HG03558 (cell line): ENCODE measurements around the gene AMPH.
"Not testable (repeated sequence)": the region's sequence is repeated elsewhere in the genome, so short reads cannot be mapped to it uniquely, and the experiment has no call there.

Experiments used
- ATAC-seq: cut with Tn5 transposase; IDR thresholded peaks from one replicate; pipeline ENCODE4 v1.9.1; 2021; ENCODE audit warnings: moderate number of reproducible peaks; ENCODE audit not compliant: unreplicated experiment; ENCODE audit errors: extremely low read depth

AMPH gene

DNA sequence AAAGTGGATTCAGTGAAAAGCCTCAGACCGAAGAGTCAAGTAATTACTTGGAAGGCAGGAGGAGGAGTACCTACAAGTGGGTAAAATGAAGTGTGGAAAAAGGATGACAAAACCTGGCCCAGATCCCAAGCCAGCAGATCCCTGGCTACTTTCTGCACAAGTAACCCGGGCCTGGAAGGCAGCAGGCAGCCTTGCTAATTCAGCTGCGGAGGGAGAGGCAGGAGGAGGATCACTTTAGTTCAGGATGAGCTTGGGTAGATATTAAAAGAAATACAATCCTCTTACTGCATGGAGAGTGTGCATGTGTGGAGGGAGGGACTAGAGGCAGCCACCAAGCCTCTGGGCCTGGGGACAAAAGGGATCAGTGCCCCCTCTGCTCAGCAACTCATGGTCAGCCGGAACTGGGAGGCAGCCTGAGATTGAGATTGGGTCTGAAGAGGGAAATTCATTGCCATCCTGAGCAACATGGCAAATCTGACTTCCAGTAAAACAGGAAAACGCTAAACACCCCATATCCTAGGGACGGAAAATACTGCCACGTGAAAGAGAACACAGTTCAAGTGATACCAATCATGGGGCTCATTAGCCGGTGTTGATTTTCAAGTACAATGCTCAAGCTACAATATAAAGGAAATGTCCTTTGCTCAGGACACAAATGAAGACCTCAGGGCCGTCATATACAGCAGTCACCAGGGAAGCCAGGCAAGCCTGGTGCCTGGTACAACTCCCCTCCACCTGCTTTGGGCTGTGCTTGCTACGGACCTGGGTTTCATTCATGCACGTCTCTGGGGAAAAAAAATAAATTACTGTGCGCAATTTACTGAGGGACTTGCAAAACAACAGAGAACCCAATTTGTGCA is 1.3 kb downstream of the AMPH start:
- ATAC-seq = no peak

DNA sequence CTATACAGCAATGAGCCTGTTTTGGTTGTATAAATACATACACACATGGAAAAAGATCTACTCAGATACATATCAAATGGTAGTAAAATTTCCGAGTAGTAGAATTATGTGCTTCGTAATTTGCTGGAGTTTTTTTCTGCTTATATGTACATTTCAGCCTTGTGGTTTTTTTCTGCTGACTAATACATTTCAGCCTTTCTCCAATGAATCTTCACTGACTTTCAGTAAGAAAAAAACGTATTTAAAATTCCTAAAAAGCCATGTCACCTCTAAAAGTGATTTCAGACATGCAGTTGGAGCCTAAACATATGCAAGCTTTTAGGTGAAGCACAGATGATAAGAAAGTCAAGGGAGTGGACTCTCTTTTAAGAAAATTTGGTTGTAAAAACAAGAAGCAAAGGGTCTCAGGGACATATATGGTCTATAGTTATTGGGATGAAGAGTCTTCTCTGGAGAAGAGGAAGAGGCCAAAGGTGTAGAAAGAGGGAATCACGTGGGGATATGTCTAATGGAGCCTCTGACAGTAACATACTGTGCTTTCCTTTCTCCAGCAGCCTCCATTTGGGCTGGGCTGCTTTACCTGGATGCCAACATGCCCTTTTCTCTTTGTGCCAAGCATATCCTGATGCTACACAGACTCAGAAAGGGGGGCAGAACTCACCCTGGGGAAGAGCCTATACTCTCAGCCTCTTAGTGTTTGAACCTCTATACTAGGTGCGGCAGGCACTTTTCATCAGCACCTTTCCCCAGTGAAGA is 2.4 kb downstream of the AMPH start:
- no peak for ATAC-seq

DNA sequence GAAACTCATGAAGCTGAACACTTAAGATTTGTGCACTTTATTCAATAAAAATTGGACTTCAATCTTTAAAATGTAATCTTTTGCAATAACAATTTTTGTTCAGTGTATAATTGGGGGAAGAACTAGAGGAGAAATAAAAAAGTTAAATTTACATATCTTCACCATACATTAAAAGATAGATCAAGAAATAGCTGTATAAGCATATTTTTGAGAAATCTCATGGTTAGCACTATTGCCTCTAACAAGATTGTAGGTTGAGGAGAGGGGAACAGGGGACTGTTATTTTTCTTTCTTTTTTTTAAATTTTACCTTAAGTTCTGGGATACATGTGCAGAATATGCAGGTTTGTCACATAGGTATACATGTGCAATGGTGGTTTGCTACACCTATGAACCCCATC is 5.3 kb downstream of the AMPH start:
- no peak for ATAC-seq

DNA sequence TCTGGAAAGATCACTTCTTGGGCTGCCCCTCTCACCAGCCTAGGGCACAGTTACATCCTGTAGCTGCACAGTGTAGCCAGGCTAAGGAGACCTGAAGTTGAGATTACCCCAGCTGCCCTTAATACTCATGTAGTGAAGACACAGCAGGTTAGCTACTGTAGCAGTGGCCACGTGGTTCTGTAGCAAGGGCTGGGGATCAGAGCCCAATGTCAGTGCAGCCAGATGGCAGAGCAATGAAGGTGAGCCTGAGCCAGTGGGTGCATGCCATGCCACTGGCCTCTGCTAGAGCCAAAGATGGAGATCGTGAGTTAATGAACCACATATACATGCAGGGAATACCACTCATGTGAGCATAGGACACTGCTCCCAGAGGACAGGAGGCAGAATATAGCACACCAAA is 15.5 kb downstream of the AMPH start:
- ATAC-seq = no peak

DNA sequence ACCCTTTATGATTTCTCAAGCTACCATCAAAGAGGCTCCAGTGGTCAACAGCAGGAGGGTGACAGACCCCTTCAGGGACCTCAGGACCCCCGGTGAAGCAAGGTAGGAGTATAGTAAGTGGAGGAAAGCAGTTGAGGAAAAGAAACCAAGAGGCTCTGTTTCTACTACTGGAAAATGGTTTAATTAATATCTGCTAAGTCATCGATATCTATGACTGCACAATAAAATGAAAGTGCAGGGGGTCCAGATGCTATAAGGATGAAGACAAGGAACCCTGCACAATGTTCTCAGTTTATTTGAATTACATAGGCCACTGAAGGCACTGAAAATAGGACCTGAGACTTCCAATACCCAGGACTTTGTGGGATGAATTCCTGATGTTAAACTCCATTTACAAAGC is 23.7 kb downstream of the AMPH start:
- no peak for ATAC-seq

DNA sequence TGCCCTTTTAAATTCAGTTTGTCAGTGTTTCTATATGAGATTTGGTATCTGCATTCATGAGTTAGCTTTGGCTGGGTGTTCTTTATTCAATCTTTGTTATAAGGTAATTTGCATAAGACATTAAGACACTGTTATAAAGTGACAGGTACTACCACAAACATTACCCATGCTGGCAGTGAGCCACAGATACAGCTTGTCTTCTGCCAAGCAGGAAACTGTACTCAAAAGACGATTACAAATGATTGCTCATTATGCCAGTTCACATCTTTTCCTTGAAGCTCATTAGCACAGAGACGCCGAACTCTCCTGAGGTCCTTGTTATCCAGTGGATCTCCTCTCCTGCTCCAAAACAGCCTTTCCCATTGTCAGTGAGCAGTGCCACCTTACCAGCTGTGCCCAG is 30.4 kb downstream of the AMPH start:
- no peak for ATAC-seq

DNA sequence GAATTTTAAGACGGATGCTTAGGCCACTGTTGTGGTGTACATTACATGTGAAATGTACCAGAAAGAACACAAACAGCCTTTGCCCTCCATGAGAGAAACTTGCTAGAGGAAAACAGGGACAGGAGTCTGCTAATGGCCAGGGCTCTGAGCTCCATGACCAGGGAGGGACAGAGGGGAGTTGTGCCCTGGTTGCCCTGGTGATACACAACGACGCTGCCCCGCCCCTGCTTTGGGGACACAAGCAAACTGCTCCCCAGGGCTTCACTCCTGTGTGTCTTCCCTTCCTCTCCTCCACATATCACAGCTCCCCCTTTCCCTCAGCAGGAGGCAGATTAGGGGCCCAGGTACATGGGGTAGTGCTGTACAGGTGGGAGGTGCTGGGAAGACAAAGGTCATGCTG is 36.2 kb downstream of the AMPH start:
- ATAC-seq = no peak

DNA sequence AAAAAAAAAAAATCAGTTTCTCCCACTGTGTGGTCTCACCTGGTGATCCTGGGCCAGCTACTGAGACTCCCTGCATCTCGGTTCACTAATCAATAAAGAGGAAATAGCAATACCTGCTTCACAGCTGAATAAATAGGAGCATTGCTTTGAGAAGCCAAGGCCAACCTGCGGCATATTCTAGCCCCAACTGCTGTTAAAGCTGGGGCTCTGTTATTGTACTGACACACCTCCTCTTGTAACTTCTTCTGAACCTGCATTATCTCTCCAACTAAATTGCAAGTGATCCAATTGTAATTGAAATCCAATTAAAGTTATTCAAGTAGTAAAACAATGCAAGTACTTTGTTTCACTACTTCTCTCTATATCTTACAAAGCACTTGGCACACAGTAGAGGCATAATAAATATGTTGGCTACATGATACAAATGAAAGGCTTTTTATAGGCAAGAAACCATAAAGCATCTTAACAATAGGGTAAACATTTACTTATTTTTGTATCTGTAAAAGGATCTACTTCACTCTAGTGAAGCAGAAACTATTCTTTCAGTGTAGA is 38.4 kb downstream of the AMPH start:
- ATAC-seq = no peak

DNA sequence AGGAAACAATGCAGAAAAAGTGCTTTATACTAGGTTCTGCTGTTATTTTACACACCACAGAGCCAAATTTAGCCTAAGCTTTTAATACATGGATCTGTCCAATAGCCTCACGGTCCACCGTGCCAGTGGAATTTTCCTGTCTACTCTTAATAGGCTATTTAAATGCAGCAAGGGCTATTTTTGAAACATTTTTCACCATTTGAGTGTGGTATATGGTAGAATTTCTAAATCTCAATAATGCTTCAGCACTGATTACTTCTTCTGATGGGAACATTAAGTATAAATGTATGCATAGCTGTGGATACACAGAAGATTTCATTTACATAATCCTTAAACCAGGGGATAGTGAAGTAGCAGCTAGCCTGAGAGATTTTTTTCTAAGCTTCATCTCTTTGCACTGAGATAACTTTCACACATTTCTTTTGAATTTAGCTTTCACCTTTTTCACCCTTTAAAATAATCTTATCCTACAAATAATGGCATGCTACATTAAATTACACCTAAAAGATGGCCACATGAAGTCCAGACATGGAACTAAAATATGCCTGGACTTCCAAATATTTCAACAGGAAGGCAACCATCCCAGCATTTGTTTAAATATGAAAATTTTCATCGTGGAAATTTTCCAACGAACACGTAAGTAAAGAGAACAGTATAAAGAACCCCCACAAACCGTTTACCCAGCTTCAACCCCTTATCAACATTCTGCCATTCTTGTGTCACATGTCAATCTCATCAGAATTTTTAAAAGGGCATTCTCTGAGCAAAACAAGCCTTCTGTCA is 45.4 kb downstream of the AMPH start:
- ATAC-seq = no peak

DNA sequence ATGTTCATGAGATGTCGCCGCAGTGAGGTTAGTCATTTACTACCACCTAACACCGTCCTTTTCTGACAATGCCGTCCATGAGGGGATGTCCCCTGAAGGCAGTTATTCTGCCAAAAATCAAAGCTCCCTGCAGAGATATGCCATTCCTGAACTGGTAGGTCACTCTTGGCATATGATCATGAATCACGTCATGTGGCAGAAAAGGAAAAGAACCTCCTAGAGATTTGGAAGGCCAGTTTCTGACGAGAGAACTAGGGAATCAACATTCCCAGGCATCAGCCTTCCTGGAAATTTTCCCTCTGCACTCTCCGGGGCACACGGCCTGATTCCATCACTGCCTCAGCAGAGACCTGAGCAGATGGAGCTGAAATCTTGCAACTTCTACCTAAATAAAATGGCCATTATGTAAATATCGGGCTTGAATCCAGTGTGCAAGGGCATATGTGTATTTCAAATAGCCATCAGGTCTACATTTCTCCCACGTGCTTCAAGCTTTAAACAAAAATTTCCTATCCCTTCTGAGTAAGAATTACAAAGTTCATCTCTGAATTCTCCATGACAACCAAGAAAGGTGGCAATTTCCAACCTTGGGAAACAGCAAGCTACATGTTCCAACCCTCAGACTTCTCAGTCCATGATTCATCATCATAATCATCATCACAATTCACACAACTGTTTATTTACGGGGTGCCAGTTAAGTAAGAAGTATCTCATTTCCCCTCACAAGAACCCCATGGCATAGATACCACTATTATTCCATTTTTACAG is 46.5 kb downstream of the AMPH start:
- no peak for ATAC-seq

DNA sequence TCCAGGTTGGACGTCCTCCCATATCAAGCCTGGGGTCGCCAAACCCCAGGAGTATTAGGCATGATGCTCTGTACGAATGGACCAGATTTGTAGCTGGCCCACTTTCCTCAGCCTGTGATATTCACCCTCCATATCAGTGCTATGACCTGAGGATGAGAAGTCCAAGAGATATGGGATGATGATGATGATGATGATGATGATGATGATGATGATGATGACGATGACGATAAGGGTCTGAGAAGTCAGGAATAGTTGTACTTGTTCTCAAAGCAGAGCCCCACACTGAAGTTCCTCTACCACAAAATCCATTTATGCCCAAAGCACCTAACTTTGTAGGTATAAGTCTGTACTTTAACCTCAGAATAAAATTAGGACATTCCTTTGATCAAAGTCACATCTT is 50.7 kb downstream of the AMPH start:
- no peak for ATAC-seq

DNA sequence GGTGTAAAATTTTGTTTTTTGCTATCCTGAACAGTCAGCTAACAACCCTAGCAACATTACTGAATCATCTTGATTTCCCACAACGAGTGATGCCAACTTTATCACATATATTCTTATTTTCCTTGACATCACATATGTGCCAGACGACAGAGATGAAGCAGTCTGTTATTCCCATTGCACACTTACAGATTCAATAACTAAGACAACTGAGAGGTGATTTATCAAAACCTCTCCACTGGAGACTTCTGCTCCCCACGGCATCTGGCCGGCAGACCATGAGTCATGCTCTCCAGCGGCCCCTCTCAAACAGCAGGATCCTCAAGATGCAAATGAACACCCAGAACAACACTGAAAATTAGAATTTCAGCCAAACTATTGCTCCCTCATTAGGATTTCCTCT is 57.1 kb downstream of the AMPH start:
- ATAC-seq = no peak

DNA sequence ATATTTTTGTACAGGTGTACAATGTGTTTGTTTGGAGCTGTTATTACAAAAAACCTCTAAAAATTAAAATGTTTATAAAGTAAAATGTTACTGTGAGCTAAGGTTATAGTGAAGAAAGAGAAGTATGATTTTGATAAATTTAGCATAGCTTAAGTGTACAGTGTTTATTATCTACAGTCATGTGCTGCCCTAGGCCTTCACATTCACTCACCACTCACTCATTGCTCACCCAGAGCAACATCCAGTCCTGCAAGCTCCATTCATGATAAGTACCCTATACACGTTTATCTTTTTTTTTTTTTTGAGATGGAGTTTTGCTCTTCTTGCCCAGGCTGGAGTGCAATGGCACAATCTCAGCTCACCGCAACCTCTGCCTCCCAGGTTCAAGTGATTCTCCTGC is 59.6 kb downstream of the AMPH start:
- ATAC-seq = not testable (repeated sequence)

DNA sequence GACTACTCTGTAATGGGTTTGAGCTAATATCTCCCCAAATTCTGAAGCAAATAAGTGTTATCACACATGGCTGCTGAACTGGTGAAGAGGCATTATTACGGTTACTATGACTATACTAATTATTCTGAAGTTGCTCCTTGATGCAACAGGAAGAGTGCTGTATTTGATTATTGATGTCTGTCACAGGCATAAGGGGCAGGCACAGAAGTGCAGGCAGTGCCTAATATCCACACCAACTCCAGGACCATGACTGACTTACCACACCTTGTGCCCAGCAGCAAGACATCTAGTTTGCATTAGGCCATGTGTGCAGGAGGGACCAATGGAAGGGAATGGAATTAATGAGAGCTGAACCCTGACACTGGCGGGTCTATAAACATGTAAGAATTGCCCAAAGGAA is 62.7 kb downstream of the AMPH start:
- no peak for ATAC-seq

DNA sequence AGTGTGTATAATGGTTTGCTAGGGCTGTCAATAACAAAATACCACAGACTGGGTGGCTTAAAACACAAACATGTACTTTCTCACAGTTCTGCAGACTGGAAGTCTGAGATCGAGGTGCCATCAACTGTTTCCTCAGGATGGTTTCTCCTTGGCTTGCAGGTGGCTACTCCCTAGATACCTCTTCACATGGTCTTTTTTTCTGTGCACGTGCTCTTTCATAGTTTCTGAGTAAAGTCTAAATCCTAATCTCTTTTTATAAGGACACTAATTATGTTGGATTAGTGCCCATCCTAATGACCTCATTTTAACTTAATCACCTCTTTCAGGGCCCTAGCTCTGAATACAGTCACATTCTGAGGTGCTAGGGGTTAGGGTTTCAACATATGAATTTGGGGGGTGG is 65.9 kb downstream of the AMPH start:
- ATAC-seq = no peak

DNA sequence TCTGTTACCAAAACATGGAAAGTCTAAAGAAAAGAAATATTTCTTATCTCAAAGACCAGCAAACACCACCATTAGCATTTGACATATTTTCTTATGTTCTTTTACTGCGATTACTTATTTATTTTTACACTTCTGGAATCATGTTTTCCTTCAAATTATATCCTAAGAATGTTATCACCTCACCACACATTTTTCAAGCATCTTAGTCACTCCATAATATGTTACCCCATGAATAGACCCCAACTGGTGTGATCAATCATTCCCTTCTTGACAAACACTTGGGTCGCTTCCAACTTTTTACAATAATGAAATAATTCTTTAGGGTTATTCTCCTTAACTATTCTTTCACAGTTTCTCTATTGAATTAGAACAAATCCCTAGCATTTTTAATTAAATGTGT is 67.4 kb downstream of the AMPH start:
- ATAC-seq = no peak

DNA sequence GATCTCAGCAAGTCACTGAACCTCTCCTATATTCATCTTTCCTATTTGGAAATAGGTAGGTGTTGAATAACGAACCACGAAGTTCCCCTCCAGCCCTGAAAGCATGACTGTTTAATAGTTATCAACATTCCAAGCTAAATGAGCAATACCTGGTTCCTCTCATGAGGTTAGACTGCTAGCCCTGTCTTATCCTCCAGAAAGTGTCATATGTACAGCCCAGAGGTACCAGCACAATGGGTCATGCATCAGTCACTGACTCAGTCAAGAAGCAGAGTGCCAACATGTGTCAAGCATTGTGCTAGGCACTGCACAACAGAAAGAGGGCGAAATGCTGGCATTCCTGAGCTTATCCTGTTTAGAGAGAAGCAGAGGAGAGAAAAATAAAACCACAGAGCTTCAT is 70.0 kb downstream of the AMPH start:
- ATAC-seq = no peak

DNA sequence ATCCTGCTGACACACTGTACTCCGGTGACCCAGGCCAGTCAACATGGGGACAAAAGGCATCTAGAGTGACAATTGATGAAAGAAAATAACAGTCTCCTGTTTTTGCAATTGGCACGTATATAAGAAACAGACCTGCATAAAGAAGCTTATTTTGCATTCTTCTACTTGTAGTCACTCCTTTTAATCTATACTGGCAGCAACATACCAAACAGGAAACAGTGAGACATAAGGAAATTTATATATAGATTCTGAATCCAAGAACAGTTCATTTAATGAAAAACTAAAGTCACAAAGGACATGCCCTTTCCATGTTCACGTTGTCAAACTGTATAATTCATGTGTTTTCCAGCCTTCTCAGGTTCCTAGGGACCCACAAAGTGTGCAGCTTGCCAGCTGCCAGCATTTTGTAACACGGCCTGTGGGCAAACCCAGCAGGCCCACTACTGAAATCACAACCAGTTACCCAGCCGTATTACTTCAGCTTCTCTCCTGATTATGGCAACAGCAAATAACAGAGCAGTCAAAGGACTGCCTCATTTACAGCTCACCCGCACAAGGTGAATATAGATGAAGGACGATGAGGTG is 72.3 kb downstream of the AMPH start:
- ATAC-seq = no peak

DNA sequence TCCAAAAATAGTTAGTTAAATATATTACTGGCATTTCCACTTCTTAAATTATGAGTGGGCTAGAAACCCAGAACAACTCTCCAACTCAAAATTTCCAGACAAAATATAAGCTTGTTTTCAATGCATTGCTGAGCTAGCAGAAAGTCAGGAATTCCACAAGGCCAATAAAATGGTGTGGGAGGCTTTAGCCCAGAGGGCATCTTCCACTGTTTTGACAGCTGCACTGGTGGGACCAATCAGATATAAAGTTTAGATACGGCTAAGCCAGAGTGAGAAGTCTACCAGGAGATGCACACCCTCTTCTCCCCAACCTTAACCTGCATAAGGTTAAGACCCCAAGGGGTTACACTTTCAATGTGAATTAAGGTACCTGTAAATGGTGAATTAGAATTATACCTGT is 76.6 kb downstream of the AMPH start:
- ATAC-seq = no peak

DNA sequence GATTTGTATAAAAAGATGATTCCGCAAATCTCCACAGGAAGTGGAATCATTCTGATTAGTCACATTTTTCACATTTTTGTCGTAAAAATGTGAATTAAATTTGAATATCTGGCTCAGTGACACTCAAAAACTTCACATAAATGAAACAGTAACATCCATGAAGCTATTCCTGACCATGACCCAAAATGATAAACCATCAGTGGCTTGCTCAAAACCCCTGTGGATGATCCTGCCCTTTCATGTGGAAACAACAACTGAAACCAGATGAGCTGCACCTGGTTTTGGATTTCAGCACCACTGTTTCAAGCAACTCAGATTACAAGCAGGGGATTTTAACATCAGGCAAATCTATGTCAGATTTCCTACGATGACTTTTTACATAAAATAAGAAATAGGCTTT is 80.3 kb downstream of the AMPH start:
- no peak for ATAC-seq
